A673 (cell line): ENCODE data around the gene ZDHHC8. TPM values are rescaled to one million over a fixed set of nuclear protein-coding genes. Genes with fewer than 3 reads are reported as not detected.

Source experiments
- BruUV-seq: library from RNA; stranded (reverse); fragments of 400-500 nt; replicated peaks from 2 replicates; lab custom pipeline; 2021; lab: Mats Ljungman, UMichigan
- CTCF ChIA-PET: fragments of 300-600 bp; sonication (Branson Sonifier 250); formaldehyde crosslinking; loops from one replicate; lab custom pipeline; 2022; ENCODE audit warnings: antibody characterized with exemption; lab: Charles Lee
- POLR2A ChIA-PET: fragments of 300-600 bp; sonication (Branson Sonifier 250); formaldehyde crosslinking; loops from one replicate; lab custom pipeline; 2022; ENCODE audit warnings: antibody characterized with exemption; ENCODE audit not compliant: low non-redundant PET; lab: Charles Lee
- DNase-seq: peaks from one replicate; pipeline ENCODE4 v3.0.0-alpha.2; 2015; ENCODE audit warnings: low spot score
- H3K27ac ChIP-seq: fragments of 200-600 bp; sonication (generic); 2 replicates; pipeline ENCODE4 v1.5.1; 2016; ENCODE audit warnings: mixed run types, low read depth, mild to moderate bottlenecking, mixed read lengths, antibody characterized with exemption, low read length; ENCODE audit not compliant: poor library complexity, severe bottlenecking
- H3K27me3 ChIP-seq: fragments of 200-600 bp; sonication (generic); replicated peaks from 2 replicates; pipeline ENCODE4 v1.6.1; 2017; ENCODE audit warnings: mixed run types, low read depth, mild to moderate bottlenecking, mixed read lengths, antibody characterized with exemption, low read length; ENCODE audit not compliant: insufficient read depth, poor library complexity
- H3K36me3 ChIP-seq: fragments of 200-600 bp; sonication (generic); 2 replicates; pipeline ENCODE4 v1.6.1; 2016; ENCODE audit warnings: mixed run types, mild to moderate bottlenecking, mixed read lengths, antibody characterized with exemption, low read length; ENCODE audit not compliant: insufficient read depth, poor library complexity, severe bottlenecking
- H3K4me1 ChIP-seq: fragments of 200-600 bp; sonication (generic); 2 replicates; pipeline ENCODE4 v1.6.1; 2017; ENCODE audit warnings: mixed run types, mild to moderate bottlenecking, mixed read lengths, antibody characterized with exemption, low read length; ENCODE audit not compliant: insufficient read depth, poor library complexity, severe bottlenecking
- H3K4me3 ChIP-seq: fragments of 200-600 bp; sonication (generic); 2 replicates; pipeline ENCODE4 v1.5.1; 2016; ENCODE audit warnings: low read depth, mixed run types, mild to moderate bottlenecking, mixed read lengths, low read length; ENCODE audit not compliant: poor library complexity, severe bottlenecking
- H3K9me3 ChIP-seq: fragments of 200-600 bp; sonication (generic); 2 replicates; pipeline ENCODE4 v1.6.1; 2016; ENCODE audit warnings: mixed run types, low read depth, mild to moderate bottlenecking, mixed read lengths, antibody characterized with exemption, low read length; ENCODE audit not compliant: poor library complexity, severe bottlenecking
- EZH2 ChIP-seq: fragments of 200-600 bp; sonication (generic); IDR thresholded peaks from 2 replicates; pipeline ENCODE4 v1.6.1; 2017; ENCODE audit warnings: borderline replicate concordance, low read depth, mild to moderate bottlenecking, mixed read lengths, antibody characterized with exemption, low read length; ENCODE audit not compliant: poor library complexity, severe bottlenecking
- intact Hi-C: fragments of 100-400 bp; cut with micrococcal nuclease; formaldehyde crosslinking; loops from one replicate; pipeline ENCODE4 v1.10.0; 2022; ENCODE audit not compliant: unreplicated experiment
- total RNA-seq: library from RNA; stranded (reverse); gene quantifications from 2 replicates; pipeline ENCODE4 v1.2.3, GENCODE V29; 2021
- TF ChIP-seq, protein P1 (sequence below): fragments of 300-800, 200-600 bp; sonication (generic); conservative IDR thresholded peaks from 2 replicates; pipeline ENCODE4 v1.5.1; 2017; ENCODE audit warnings: low read depth, mild to moderate bottlenecking, antibody characterized with exemption, low read length, moderate library complexity, mixed read lengths

ZDHHC8 gene
- total RNA-seq, 1 experiment from 2014 or later: 58.8 TPM

DNA sequence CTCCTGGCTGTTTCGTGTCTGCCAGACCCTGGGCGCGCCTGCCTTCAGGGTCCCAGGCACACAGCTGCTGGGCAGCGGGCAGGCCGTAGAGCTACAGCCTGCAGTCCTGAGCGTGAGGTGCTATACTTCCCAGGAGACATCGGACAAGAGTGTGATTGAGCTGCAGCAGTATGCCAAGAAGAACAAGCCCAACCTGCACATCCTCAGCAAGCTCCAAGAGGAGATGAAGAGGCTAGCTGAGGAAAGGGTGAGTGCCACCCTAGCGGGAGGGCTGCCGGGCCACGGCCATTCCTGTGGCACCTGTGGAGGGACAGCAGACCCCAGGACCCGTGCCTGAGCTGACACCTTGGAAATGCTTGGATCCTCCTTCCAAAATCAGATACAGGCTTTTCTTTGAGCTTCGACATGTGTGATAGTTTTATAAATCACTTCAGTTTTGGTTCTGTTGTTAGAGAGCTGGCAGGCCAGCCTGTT, 22.8 kb upstream of the ZDHHC8 start:
- Histone ChIP-seq H3K27me3 (no peaks in the 10 kb centered on the region), H3K27ac (no peak overlapping the region), H3K4me1 (no peaks in the 10 kb centered on the region), H3K9me3 (no peaks in the 10 kb centered on the region), H3K36me3 (peaks cover 87% of the 10 kb centered on the region), H3K4me3 (no peak overlapping the region)
- POLR2A ChIA-PET: interaction anchor here (0.6 kb wide), 1 partner anchor 903 kb away, joined by 3 read pairs; no protein-coding TSS in a partner anchor
- CTCF ChIA-PET: interaction anchor here (0.5 kb wide), 1 partner anchor 455 kb away, joined by 3 read pairs; no protein-coding TSS in a partner anchor
- intact Hi-C loops: no loop called here
- BruUV-seq: no TSS peak
- TF ChIP-seq, protein P1, sequence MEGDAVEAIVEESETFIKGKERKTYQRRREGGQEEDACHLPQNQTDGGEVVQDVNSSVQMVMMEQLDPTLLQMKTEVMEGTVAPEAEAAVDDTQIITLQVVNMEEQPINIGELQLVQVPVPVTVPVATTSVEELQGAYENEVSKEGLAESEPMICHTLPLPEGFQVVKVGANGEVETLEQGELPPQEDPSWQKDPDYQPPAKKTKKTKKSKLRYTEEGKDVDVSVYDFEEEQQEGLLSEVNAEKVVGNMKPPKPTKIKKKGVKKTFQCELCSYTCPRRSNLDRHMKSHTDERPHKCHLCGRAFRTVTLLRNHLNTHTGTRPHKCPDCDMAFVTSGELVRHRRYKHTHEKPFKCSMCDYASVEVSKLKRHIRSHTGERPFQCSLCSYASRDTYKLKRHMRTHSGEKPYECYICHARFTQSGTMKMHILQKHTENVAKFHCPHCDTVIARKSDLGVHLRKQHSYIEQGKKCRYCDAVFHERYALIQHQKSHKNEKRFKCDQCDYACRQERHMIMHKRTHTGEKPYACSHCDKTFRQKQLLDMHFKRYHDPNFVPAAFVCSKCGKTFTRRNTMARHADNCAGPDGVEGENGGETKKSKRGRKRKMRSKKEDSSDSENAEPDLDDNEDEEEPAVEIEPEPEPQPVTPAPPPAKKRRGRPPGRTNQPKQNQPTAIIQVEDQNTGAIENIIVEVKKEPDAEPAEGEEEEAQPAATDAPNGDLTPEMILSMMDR: no peak
- no peak for TF ChIP-seq EZH2
- no peak for DNase-seq

DNA sequence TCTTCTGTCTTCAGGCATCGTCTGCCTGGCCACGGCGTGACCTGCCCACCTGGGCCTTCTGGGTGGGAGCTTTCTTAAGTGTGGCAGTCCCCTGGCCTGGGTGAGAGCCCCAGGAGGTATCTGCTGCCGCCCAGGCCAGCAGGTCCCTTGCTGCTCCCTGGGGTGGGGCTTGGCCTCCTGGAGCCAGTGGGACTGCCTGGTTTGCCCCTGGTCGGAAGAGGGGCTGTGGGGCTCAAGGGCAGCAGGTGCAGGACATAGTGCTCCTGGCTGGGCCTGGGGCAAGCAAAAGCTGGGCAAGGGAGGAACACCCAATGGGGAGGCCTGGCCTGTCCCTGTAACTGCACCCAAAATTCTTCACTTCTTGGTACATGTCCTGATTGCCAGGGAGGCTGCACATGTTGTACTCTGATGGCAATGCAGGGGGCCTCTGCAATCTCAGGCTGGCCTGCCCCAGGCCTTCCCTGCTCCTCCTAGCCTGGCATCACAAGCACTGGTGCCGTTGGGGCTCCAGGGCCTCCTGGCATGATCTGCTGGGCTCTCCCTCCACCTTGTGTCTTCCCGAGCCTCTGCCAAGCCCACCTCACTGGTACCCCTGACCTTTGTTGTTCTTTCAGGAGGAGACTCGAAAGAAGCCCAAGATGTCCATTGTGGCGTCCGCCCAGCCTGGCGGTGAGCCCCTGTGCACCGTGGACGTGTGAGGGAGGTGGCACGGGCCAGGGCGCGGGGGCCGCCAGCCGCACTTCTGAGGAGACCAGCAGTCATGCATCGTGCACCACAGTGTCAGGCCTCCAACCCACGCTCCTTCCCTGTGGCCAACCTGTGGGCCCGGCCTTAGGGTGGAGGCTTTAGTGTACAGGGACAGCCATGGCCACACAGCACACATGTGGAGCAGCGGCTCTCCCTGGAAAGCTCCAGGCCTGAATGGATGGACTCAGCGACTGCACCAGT, 21.9 kb upstream of the ZDHHC8 start:
- BruUV-seq: no TSS peak
- H3K27ac ChIP-seq: no peak overlapping the region
- H3K27me3 ChIP-seq: no peaks in the 10 kb centered on the region
- TF ChIP-seq, protein P1: no peak
- TF ChIP-seq EZH2: no peak
- H3K4me3 ChIP-seq: no peak overlapping the region
- peaks cover 90% of the 10 kb centered on the region for H3K36me3 ChIP-seq
- no peaks in the 10 kb centered on the region for H3K4me1 ChIP-seq
- ChIA-PET CTCF (interaction anchor here (0.5 kb wide), 1 partner anchor 454 kb away, joined by 3 read pairs; no protein-coding TSS in a partner anchor), POLR2A (interaction anchor here (0.6 kb wide), 2 partner anchors 287 to 903 kb away, joined by 3 read pairs; no protein-coding TSS in a partner anchor)
- intact Hi-C loops: no loop called here
- DNase-seq: no peak
- H3K9me3 ChIP-seq: no peaks in the 10 kb centered on the region

DNA sequence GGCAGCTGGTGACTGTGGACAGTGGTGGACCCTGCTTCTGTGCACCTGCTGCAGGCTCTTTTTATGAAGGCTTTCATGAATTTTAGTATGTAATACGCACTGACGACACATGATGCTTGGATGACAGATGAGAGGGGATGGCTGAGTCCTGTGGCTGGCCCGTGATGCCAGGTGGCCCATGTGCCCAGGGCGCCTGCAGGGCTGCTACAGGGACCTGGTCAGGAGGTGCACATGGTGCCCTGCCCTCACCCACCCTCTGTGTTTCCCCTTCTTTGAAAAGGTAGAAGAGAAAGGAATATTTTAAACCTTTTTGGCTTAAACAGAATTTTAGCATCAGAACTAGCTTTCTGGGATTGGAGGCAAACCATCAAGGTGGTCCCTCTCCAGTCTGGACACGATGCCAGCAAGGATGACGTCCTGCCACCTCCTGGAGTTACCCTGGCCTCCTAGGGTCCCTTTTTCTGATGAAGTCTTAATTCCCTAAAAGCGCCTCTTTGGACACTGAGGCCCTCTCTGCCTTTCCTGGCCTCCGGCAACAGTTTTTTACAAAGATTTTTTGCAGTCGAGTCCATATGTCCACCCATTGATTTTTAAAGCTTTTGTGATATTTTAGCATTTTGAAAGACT, 21.1 kb upstream of the ZDHHC8 start:
- ChIA-PET CTCF (no interaction called here), POLR2A (interaction anchor here (0.6 kb wide), 2 partner anchors 10 to 286 kb away, joined by 3 read pairs; no protein-coding TSS in a partner anchor)
- Histone ChIP-seq H3K9me3 (no peaks in the 10 kb centered on the region), H3K4me1 (peaks cover 2% of the 10 kb centered on the region), H3K27me3 (no peaks in the 10 kb centered on the region), H3K36me3 (peaks cover 90% of the 10 kb centered on the region), H3K4me3 (no peak overlapping the region), H3K27ac (no peak overlapping the region)
- intact Hi-C loops: no loop called here
- DNase-seq: no peak
- no peak for TF ChIP-seq EZH2
- TF ChIP-seq, protein P1: no peak
- BruUV-seq: TSS peak; percentile 66
